Gastroesophageal sphincter (tissue), 3 donors: Measurements from ENCODE around the gene FUT9.

Experiments
- EP300 ChIP-seq: sonication (generic); formaldehyde crosslinking; IDR thresholded peaks from one replicate; pipeline ENCODE4 v1.6.1; 2017; ENCODE audit warnings: antibody characterized with exemption, mild to moderate bottlenecking
- POLR2A ChIP-seq, 2 donors: fragments of 450-650 bp; IDR thresholded peaks; one replicate each; pipeline ENCODE4 v1.6.1; 2017; ENCODE audit warnings: antibody characterized with exemption in 2 of 2, mild to moderate bottlenecking in 2 of 2, moderate library complexity in 1 of 2
- POLR2AphosphoS5 ChIP-seq: sonication (generic); formaldehyde crosslinking; IDR thresholded peaks from one replicate; pipeline ENCODE4 v1.6.1; 2017; ENCODE audit warnings: antibody characterized with exemption
- TF ChIP-seq, protein P1 (sequence below), 4 experiments: fragments of 200-600 bp in 2 of 4; fragments of 450-650 bp in 2 of 4; sonication (generic) in 1 of 4; IDR thresholded peaks; one replicate each; pipeline ENCODE4 v1.5.1; 2017 to 2019; ENCODE audit warnings: antibody characterized with exemption in 4 of 4, mild to moderate bottlenecking in 2 of 4, moderate library complexity in 2 of 4

DNA sequence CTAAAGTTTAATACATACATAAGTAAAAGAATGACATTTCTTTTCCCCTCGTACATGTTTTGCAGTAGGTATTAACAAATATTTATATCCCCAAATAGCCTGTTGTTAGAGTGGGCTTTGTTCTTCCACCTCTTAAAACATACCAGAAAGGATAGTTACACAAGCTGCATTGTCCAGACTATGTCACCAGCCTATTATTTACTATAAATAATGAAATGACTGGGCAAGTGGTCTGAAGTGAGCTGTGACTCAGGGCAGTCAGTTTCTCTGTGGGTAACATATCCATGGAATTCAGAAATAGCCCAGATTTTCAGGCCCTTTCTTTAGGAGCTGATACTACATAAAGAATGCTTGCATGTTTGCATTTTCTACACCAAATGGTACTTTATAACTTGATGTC is 60.1 kb downstream of the FUT9 start:
- TF ChIP-seq, protein P1, sequence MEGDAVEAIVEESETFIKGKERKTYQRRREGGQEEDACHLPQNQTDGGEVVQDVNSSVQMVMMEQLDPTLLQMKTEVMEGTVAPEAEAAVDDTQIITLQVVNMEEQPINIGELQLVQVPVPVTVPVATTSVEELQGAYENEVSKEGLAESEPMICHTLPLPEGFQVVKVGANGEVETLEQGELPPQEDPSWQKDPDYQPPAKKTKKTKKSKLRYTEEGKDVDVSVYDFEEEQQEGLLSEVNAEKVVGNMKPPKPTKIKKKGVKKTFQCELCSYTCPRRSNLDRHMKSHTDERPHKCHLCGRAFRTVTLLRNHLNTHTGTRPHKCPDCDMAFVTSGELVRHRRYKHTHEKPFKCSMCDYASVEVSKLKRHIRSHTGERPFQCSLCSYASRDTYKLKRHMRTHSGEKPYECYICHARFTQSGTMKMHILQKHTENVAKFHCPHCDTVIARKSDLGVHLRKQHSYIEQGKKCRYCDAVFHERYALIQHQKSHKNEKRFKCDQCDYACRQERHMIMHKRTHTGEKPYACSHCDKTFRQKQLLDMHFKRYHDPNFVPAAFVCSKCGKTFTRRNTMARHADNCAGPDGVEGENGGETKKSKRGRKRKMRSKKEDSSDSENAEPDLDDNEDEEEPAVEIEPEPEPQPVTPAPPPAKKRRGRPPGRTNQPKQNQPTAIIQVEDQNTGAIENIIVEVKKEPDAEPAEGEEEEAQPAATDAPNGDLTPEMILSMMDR (IDR thresholded peaks at IDR 0.05) = no peak
- TF ChIP-seq POLR2A (IDR thresholded peaks at IDR 0.05) (no peak), EP300 (no peak), POLR2AphosphoS5 (no peak)
